Occipital lobe (tissue), 3 donors: ENCODE measurements around the gene ZFP36. TPM values are rescaled to one million over a fixed set of nuclear protein-coding genes. Genes with fewer than 3 reads are reported as not detected.
"Not testable (repeated sequence)": the region's sequence is repeated elsewhere in the genome, so short reads cannot be mapped to it uniquely, and the experiment has no call there.

Experiments
- DNase-seq: peaks from one replicate; lab custom pipeline; 2025; lab: John Stamatoyannopoulos, UW
- small RNA-seq: library from RNA; depleted of rRNA; stranded (forward); fragments of <200 nt; gene quantifications from one replicate; pipeline ENCODE3, GENCODE V24; 2014
- total RNA-seq: library from RNA; depleted of rRNA; stranded (reverse); fragments of >200 nt; gene quantifications from one replicate; pipeline ENCODE4 v1.2.3, GENCODE V29; 2014

ZFP36 gene
- total RNA-seq, 1 donor from 2014 or later = 1.2 TPM

- DNase-seq = no peak
These were observed 38.0 kb downstream of the ZFP36 start for GRCh38 chr19:39444598-39445195.

GRCh38 chr19:39445196-39446111 lies 38.8 kb downstream of the ZFP36 start, which contains the start of gene SUPT5H:
SUPT5H (plus strand) TSS chr19:39445582; CDS start chr19:39445891, 309 bp downstream.
- peak; percentile 95 for DNase-seq

GRCh38 chr19:39446365-39447084 lies 39.9 kb downstream of the ZFP36 start:
- DNase-seq = no peak

- DNase-seq = no peak
These were observed 41.6 kb downstream of the ZFP36 start for GRCh38 chr19:39448271-39448670.

- no peak for DNase-seq
These were observed 42.6 kb downstream of the ZFP36 start for GRCh38 chr19:39449116-39449797.

- DNase-seq = not testable (repeated sequence)
These were observed 44.6 kb downstream of the ZFP36 start for GRCh38 chr19:39451257-39451656.

Small RNA genes within 50 kb of the gene (small RNA-seq; reads per million reads assigned to genes)
- gene MIR4530 = not detected
- not detected for gene RN7SL566P

Other genes with a start within 250 kb of the ZFP36 start
- not detected for gene NCCRP1, start 209.9 kb upstream of the ZFP36 start, total RNA-seq
- not detected for gene SYCN, start 202.6 kb upstream of the ZFP36 start, total RNA-seq
- not detected for gene IFNL3, start 161.8 kb upstream of the ZFP36 start, total RNA-seq
- not detected for gene IFNL4, start 158.0 kb upstream of the ZFP36 start, total RNA-seq
- gene IFNL2, start 138.5 kb upstream of the ZFP36 start, total RNA-seq = not detected
- not detected for gene IFNL1, start 110.4 kb upstream of the ZFP36 start, total RNA-seq
- 6.9 TPM for gene LRFN1, start 86.0 kb upstream of the ZFP36 start, total RNA-seq
- 5.3 TPM for gene GMFG, start 70.8 kb upstream of the ZFP36 start, total RNA-seq
- gene SAMD4B, start 64.4 kb upstream of the ZFP36 start, total RNA-seq = 18.7 TPM
- 29.2 TPM for gene PAF1, start 15.7 kb upstream of the ZFP36 start, total RNA-seq
- 17.2 TPM for gene MED29, start 15.5 kb upstream of the ZFP36 start, total RNA-seq
- 27.3 TPM for gene PLEKHG2, start 5.8 kb downstream of the ZFP36 start, total RNA-seq
- gene RPS16, start 29.1 kb downstream of the ZFP36 start, total RNA-seq = 77.0 TPM
- 47.9 TPM for gene SUPT5H, start 38.7 kb downstream of the ZFP36 start, total RNA-seq
- gene TIMM50, start 74.0 kb downstream of the ZFP36 start, total RNA-seq = 39.6 TPM
- gene DLL3, start 92.1 kb downstream of the ZFP36 start, total RNA-seq = 15.8 TPM
- not detected for gene SELENOV, start 108.3 kb downstream of the ZFP36 start, total RNA-seq
- gene EID2B, start 126.0 kb downstream of the ZFP36 start, total RNA-seq = 18.9 TPM
- 26.4 TPM for gene EID2, start 133.3 kb downstream of the ZFP36 start, total RNA-seq
- not detected for gene LGALS13, start 195.7 kb downstream of the ZFP36 start, total RNA-seq
- not detected for gene LGALS16, start 249.1 kb downstream of the ZFP36 start, total RNA-seq